OCI-LY1 (cell line): ENCODE results near the gene HECW1.

Source experiments
- H2AFZ ChIP-seq: fragments of 200-600 bp; sonication (generic), shearing (Covaris generic); 2 replicates; pipeline ENCODE4 v1.6.0; 2014; ENCODE audit warnings: antibody characterized with exemption, mild to moderate bottlenecking, low read length
- H3F3A ChIP-seq: fragments of 200-600 bp; sonication (generic), shearing (Covaris generic); 2 replicates; pipeline ENCODE4 v1.6.0; 2014; ENCODE audit warnings: mild to moderate bottlenecking, antibody characterized with exemption, low read length, moderate library complexity; ENCODE audit not compliant: insufficient read depth
- H3K27ac ChIP-seq: fragments of 200-600 bp; sonication (generic); 2 replicates; pipeline ENCODE4 v1.5.1; 2014; ENCODE audit warnings: low read length, mixed run types, mild to moderate bottlenecking, low read depth; ENCODE audit not compliant: poor library complexity, severe bottlenecking
- H3K27me3 ChIP-seq: fragments of 200-600 bp; sonication (generic); 2 replicates; pipeline ENCODE4 v1.6.0; 2014; ENCODE audit warnings: antibody characterized with exemption, mild to moderate bottlenecking, low read length, moderate library complexity; ENCODE audit not compliant: insufficient read depth
- H3K36me3 ChIP-seq: fragments of 200-600 bp; sonication (generic); 2 replicates; pipeline ENCODE4 v1.6.1; 2014; ENCODE audit warnings: mild to moderate bottlenecking, antibody characterized with exemption, low read length, moderate library complexity, mixed read lengths; ENCODE audit not compliant: insufficient read depth
- H3K4me1 ChIP-seq: fragments of 200-600 bp; sonication (generic); 2 replicates; pipeline ENCODE4 v1.5.1; 2014; ENCODE audit warnings: mild to moderate bottlenecking, low read length, moderate library complexity; ENCODE audit not compliant: insufficient read depth, severe bottlenecking
- H3K4me2 ChIP-seq: fragments of 200-600 bp; sonication (generic), shearing (Covaris generic); 2 replicates; pipeline ENCODE4 v1.6.1; 2014; ENCODE audit warnings: low read length
- H3K4me3 ChIP-seq: fragments of 200-600 bp; sonication (generic); 2 replicates; pipeline ENCODE4 v1.5.1; 2014; ENCODE audit warnings: low read length, low read depth, mild to moderate bottlenecking, mixed read lengths; ENCODE audit not compliant: poor library complexity, severe bottlenecking
- H3K79me2 ChIP-seq: fragments of 200-600 bp; shearing (Covaris generic); 2 replicates; pipeline ENCODE4 v1.6.1; 2016; ENCODE audit warnings: mixed run types, low read length, mixed read lengths; ENCODE audit not compliant: insufficient read depth
- H3K9ac ChIP-seq: fragments of 200-600 bp; sonication (generic), shearing (Covaris generic); 2 replicates; pipeline ENCODE4 v1.6.1; 2014; ENCODE audit warnings: mild to moderate bottlenecking, low read length, mixed read lengths
- H3K9me2 ChIP-seq: fragments of 200-600 bp; sonication (generic), shearing (Covaris generic); 2 replicates; pipeline ENCODE4 v1.6.1; 2014; ENCODE audit warnings: low read depth, mild to moderate bottlenecking, low read length, mixed read lengths
- H3K9me3 ChIP-seq: fragments of 200-600 bp; shearing (Covaris generic); 2 replicates; pipeline ENCODE4 v1.6.1; 2014; ENCODE audit warnings: low read length, mixed read lengths
- H4K20me1 ChIP-seq: fragments of 200-600 bp; sonication (generic), shearing (Covaris generic); 2 replicates; pipeline ENCODE4 v1.6.0; 2016; ENCODE audit warnings: mild to moderate bottlenecking, low read length; ENCODE audit not compliant: insufficient read depth
- CTCF ChIP-seq: fragments of 200-600 bp; sonication (generic), shearing (Covaris generic); IDR thresholded peaks from 2 replicates; pipeline ENCODE4 v1.5.1; 2017; ENCODE audit warnings: mild to moderate bottlenecking, antibody characterized with exemption, low read length, moderate library complexity, mixed read lengths
- EZH2 ChIP-seq: fragments of 200-600 bp; sonication (generic), shearing (Covaris generic); IDR thresholded peaks from 2 replicates; pipeline ENCODE4 v1.8.0; 2017; ENCODE audit warnings: borderline replicate concordance, mixed run types, mild to moderate bottlenecking, antibody characterized with exemption, low read length, moderate library complexity, mixed read lengths

HECW1 gene

GRCh38 chr7:43460733-43461348 is 348.4 kb downstream of the HECW1 start:
- Histone ChIP-seq H3K9ac (no peak overlapping the region), H4K20me1 (no peaks in the 10 kb centered on the region), H3K9me3 (no peaks in the 10 kb centered on the region), H3K27me3 (peaks cover 8% of the 10 kb centered on the region; the same call in 1 of the 2 replicates), H2AFZ (no peak overlapping the region), H3K4me3 (no peak overlapping the region), H3K79me2 (no peaks in the 10 kb centered on the region), H3K4me1 (no peaks in the 10 kb centered on the region), H3F3A (no peaks in the 10 kb centered on the region), H3K4me2 (no peak overlapping the region), H3K36me3 (no peaks in the 10 kb centered on the region), H3K27ac (no peak overlapping the region), H3K9me2 (no peaks in the 10 kb centered on the region)
- TF ChIP-seq CTCF (no peak), EZH2 (no peak)

- peaks cover 8% of the 10 kb centered on the region; the same call in 1 of the 2 replicates for H3K27me3 ChIP-seq
- H3K4me3 ChIP-seq, result no peak overlapping the region
- no peaks in the 10 kb centered on the region for H3K36me3 ChIP-seq
- H3K79me2 ChIP-seq, result no peaks in the 10 kb centered on the region
- TF ChIP-seq EZH2 (no peak), CTCF (no peak)
- H3K9me2 ChIP-seq, result no peaks in the 10 kb centered on the region
- H3F3A ChIP-seq, result no peaks in the 10 kb centered on the region
- no peak overlapping the region for H3K4me2 ChIP-seq
- H3K4me1 ChIP-seq, result no peaks in the 10 kb centered on the region
- H2AFZ ChIP-seq, result no peak overlapping the region
- no peaks in the 10 kb centered on the region for H4K20me1 ChIP-seq
- H3K9me3 ChIP-seq, result no peaks in the 10 kb centered on the region
- no peak overlapping the region for H3K9ac ChIP-seq
- H3K27ac ChIP-seq, result no peak overlapping the region
Measured at GRCh38 chr7:43461349-43462024, 349.0 kb downstream of the HECW1 start.

- Histone ChIP-seq H3K79me2 (no peaks in the 10 kb centered on the region), H3K9me2 (no peaks in the 10 kb centered on the region), H3F3A (no peaks in the 10 kb centered on the region), H2AFZ (no peak overlapping the region), H3K4me1 (no peaks in the 10 kb centered on the region), H3K27me3 (peaks cover 8% of the 10 kb centered on the region; the same call in 1 of the 2 replicates), H3K4me3 (no peak overlapping the region), H4K20me1 (no peaks in the 10 kb centered on the region), H3K9me3 (no peaks in the 10 kb centered on the region), H3K36me3 (no peaks in the 10 kb centered on the region), H3K9ac (no peak overlapping the region), H3K27ac (no peak overlapping the region), H3K4me2 (no peak overlapping the region)
- no peak for TF ChIP-seq EZH2
- TF ChIP-seq CTCF, result no peak
Measured at GRCh38 chr7:43462836-43463235, 350.4 kb downstream of the HECW1 start.
